ENCODE measurements around the gene CFAP90.

DNA sequence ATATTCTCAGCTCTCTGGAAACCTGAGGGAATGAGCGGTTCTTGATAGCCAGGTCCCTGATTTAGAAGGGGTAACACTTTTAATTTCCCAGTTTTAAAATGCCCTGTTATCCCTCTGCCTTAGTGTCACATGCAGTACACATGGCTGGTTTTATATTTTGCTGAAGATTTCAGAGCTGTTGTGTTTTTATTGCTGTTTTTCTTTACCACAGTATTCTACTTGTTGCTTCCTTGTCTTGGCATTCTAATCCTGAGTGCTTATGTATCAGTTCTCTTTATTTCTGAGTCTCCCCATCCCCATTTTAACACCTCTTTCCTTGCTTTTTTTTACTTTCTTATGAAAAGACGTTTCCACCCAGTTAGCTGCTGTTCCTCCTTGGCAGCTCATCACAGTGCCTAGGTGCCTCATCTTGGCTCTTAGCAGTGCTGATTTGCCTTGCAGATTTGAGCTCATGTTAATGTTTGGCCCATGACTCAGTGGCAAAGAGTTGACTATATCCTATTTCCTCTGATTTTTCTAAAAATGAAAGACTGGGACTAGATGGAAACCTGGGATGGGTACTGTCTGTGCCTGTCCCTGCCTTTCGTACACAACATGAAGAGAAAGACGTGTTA lies 21.7 kb upstream of the CFAP90 start:
- TF ChIP-seq ZNF274 (IDR thresholded peaks at IDR 0.05; ENCODE audit: low read depth, low read length) (no peak), YY1 (IDR thresholded peaks at IDR 0.05; ENCODE audit: insufficient read depth, insufficient read length) (no peak)
